HG03460 (cell line): Measurements from ENCODE around the gene GRID1.

Experiments
- ATAC-seq: cut with Tn5 transposase; IDR thresholded peaks from one replicate; pipeline ENCODE4 v1.9.1; 2021; ENCODE audit not compliant: unreplicated experiment

Gene GRID1

GRCh38 chr10:85918371-85918770 lies 448.2 kb downstream of the GRID1 start:
- no peak for ATAC-seq

DNA sequence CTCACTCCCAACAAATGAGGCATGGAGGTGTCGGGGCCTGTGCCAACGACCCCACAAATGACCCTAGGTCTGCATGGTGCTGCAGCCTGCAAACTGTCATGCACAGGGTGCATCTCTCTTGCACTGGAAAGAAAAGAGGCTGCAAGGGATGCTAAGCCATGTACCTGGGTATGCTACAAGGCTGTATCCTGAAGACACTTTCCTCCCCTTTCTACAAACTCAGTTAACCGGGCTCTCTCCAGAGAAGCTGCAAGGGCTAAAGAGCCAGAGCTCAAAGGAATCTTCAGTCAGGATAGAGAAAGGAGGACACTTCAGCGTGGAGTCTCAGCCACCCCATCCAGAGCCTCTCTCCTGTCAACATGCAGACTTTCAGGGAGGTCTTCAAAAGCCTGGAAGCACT lies 449.0 kb downstream of the GRID1 start:
- ATAC-seq, result no peak

GRCh38 chr10:85916994-85917573 lies 449.5 kb downstream of the GRID1 start:
- ATAC-seq, result no peak

DNA sequence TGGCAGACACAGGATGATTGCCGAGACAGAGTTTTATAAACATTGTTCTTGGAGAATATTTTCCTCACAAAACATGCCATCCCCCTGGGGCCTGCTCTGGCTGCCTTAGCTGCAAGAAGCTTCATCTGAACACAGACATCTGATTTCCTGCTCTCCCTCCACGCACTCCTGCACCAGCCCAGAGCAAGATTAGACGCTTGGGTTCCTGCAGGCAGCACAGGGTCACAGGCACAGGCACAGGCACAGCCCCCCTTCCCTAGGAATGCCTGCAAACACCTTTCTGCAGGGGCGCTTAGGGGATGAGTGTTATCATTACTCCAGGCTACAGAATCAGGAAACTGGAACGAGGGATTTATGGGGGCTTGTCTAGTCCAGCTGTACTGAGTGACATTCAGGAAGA lies 450.3 kb downstream of the GRID1 start:
- no peak for ATAC-seq

DNA sequence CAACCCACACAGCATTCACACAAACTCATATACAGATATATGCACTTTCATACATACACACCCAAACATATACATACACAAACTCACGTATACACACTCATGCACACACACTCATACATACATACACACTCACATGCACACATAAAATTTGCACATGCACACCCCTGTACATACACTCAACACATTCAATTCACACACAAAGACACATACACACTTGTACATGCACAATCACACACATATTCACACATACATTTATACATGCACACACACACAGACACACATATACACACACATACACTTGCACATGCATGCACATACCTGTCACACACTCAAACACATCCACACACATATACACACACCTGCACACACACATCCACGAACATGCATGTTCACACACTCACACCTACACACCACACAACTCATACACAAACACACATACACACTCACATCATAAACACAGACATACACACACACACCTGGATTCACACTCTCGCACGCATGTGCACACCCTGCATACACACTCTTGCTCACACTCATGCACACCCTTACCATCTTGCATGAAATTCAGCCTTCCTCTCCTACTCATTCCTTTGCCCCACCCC lies 451.2 kb downstream of the GRID1 start:
- no peak for ATAC-seq

DNA sequence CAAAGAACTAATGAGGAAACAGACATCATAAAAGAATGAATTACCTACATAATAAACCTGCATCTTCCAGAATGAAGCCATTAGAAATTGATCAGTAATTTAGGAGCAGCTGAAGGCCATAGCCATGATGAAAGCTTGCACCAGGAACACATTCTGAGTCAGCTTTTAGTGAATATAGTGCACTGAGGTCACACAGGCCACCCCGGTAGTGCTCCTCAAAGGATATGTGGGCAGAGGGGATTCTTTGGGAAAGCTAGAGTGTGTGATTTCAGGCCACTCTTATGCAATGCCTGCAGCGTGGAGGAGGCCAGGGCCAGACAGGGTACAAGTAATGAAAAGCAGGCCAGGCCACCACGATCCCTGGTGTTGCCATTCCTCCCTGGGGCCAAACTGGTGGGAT lies 451.9 kb downstream of the GRID1 start:
- no peak for ATAC-seq

DNA sequence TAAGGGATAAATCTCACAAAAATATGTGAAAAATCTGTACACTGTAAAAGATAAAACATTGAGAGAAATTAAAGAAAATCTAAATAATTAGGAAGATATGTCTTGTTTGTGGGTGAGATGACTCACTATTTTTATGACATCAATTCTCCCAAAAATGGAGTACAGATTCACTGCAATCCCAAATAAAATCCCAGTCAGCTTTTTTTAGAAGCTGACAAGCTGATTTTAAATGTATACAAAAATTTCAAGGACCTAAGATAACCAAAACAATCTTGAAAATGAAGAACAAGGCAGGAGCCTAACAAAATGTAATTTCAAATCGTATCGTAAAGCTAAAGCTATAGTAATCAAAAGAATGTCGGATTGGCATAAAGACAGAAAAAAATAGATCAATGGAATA lies 458.1 kb downstream of the GRID1 start:
- no peak for ATAC-seq

GRCh38 chr10:85902051-85902450 lies 464.5 kb downstream of the GRID1 start:
- no peak for ATAC-seq

GRCh38 chr10:85901599-85901998 lies 465.0 kb downstream of the GRID1 start:
- ATAC-seq, result no peak

DNA sequence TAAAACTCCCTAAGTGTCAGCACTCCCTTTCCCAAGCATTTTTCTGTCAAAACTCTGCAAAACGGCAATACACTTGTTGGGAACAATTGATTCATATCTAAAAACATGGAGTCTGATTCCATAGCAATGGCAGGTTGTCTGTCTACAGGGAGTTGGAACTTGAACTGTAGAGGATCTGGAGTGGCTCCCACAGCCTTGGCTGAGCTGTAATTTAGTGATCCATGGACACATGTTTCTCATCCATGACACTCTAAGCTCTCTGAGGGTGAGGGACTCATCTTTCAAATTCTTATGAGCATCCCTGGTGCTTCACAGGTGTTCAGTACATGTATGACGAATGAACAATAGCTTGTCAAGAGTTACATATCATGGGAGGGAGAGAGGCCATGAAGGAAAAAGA lies 466.1 kb downstream of the GRID1 start:
- no peak for ATAC-seq

GRCh38 chr10:85900061-85900460 lies 466.5 kb downstream of the GRID1 start:
- ATAC-seq, result no peak

DNA sequence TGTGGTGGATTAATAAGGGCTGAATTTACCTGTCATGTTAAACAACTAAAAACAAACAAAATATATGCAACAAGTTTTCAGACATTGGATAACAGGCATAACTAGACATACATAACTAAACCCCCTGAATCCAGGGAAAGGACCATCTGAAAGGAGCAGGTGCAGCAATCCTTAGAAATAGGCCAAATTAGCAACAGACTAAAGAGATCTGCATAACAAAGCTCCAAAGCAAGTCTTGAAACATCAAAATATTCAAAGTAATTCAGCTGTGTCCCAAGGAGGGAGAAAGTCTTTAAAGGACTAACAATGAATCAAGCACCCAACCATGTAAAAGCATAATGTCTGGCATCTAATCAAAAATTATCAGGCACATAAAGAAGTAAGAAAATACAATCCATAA lies 475.1 kb downstream of the GRID1 start:
- no peak for ATAC-seq

- no peak for ATAC-seq
Measured at GRCh38 chr10:85888559-85888958, 478.0 kb downstream of the GRID1 start.

- ATAC-seq, result no peak
Measured at GRCh38 chr10:85888004-85888403, 478.6 kb downstream of the GRID1 start.

- ATAC-seq, result no peak
Measured at GRCh38 chr10:85874208-85874607, 492.4 kb downstream of the GRID1 start.

DNA sequence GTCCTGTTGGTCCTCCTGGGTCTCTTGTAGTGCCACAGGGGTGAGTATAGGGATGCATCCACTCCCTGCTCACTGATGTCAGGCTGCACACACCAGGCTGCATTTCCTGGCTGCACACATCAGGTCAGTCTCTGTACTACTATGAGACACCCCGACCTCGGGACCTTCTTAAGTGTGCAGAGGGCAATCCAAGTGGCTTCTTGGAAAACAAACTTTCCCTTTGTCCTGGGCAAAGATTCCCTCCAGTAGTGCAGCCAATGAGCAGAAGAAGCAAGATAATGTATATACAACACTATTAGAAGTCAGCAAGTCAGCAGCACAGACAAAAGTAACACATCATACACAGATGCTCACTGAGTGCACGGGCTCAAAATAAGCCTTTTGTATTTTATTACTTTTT lies 493.5 kb downstream of the GRID1 start:
- no peak for ATAC-seq

DNA sequence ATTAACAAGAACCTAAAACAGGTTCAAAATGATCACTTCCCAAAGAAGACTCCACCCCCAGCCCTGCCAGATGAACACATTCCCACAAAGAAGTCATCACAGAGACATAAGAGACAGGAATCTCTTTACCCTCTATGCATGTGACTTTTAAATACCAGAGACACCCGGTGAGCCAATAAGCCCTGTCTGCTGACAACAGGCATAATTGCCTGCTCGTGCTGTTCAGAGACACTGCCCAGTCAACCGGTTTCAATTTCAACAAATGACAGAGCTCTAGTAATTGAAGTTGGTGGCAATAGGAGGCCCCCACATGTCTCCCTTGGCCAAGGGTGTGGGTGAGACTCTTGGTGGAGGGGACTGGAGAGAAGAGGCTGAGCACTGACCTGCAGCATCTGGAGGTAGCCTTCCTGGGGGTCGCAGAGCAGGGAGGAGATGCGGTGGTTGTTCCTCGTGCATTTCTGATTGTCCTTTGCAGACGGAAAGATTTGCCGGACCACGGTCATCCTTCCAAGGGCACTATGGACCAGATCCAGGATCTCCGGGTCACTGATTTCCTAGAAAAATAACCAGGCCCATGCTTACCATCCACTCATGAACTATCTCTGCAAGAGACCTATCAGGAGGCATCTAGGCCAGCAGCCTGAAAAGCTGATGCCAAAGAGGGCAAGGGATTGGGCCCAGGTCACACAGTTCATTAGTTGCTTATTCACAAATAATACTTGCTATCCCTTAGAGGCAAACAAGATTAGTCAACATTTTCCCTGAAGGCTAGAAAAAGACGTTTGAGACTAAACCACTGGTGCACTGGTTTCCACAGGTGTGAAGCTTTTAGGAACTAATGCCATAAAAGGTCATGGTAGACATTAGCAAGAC lies 497.7 kb downstream of the GRID1 start:
- no peak for ATAC-seq

DNA sequence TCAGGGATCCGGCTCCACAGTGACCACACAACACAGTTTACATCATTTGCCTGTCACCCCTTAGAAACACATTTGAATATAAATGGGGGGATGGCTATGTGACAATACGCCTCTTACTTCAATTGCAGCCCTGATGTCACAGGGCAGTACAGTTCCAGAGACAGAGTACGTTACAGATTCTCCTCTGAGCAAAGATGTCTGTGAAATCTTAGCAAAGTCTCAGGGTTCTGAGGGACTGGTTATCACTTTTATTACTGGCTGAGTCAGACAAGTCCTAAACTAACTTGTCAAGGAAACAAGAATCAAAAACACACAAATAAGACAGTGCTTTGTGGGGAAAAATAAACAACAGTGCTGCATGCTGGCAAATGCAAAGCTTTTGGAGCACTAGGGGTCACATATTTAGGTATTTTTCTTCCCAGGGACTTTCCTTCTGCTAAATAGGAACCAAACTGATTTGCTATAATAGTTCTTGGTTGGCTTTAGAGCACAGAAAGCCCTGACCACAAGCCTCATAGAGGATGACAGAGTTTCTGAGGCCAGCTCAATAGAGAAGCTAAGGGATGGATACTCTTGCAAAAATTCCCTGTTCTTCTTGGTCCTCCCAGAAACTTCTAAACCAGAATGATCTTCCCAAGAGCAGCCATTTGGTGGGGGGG lies 501.6 kb downstream of the GRID1 start:
- ATAC-seq, result no peak

GRCh38 chr10:85864173-85864549 lies 502.4 kb downstream of the GRID1 start:
- no peak for ATAC-seq

- ATAC-seq, result no peak
Measured at GRCh38 chr10:85863301-85864172, 503.1 kb downstream of the GRID1 start.

DNA sequence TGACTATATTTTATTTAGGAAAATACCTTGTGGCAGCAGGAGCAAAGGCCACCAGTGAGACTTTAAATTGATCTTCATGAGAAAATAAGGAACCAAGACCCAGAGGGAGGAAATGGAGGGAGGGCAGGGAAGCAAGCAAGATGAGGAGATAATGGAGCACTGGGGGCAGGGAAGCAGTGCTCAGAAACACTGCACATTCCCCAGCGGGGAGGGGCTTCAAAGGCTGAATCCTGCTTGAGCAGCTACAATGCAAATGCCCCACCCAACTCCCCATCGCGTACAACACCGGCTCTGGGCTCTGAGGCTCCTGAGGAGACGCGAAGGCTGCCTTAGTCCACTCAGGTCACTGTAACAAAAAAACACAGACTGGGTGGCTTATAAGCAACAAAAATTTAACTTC lies 503.8 kb downstream of the GRID1 start:
- ATAC-seq, result no peak
